WTC11 (cell line): ENCODE data around the gene TOPAZ1. TPM values are rescaled to one million over a fixed set of nuclear protein-coding genes. Genes with fewer than 3 reads are reported as not detected.
"Not testable (repeated sequence)": the region's sequence is repeated elsewhere in the genome, so short reads cannot be mapped to it uniquely, and the experiment has no call there.

Experiments used
- ATAC-seq: fragments of 200-7000 bp; cut with Tn5 transposase; 2 replicates; pipeline ENCODE4 v1.10.0; 2021; ENCODE audit warnings: mild to moderate bottlenecking, moderate library complexity
- CTCF ChIA-PET: fragments of 300-600 bp; sonication (Branson Sonifier 250); formaldehyde crosslinking; loops from one replicate; lab custom pipeline; 2021; ENCODE audit warnings: antibody characterized with exemption; lab: Charles Lee
- POLR2A ChIA-PET: fragments of 350-600 bp; sonication (Branson Sonifier 250); formaldehyde crosslinking; loops from one replicate; lab custom pipeline; 2021; ENCODE audit warnings: antibody characterized with exemption; lab: Charles Lee
- DNase-seq: peaks from one replicate; pipeline ENCODE4 v3.0.0; 2021; ENCODE audit warnings: low spot score
- H3K27ac Mint-ChIP-seq: 2 replicates; pipeline ENCODE4 v1.8.0; 2021; ENCODE audit warnings: mixed read lengths
- H3K27me3 Mint-ChIP-seq: 2 replicates; pipeline ENCODE4 v1.8.0; 2021; ENCODE audit warnings: low read depth, mild to moderate bottlenecking, moderate library complexity, mixed read lengths
- H3K36me3 Mint-ChIP-seq: 2 replicates; pipeline ENCODE4 v1.8.0; 2021; ENCODE audit warnings: mixed read lengths
- H3K4me1 Mint-ChIP-seq: 2 replicates; pipeline ENCODE4 v1.8.0; 2022; ENCODE audit warnings: mixed read lengths
- H3K4me3 Mint-ChIP-seq: 2 replicates; pipeline ENCODE4 v1.8.0; 2021; ENCODE audit warnings: mild to moderate bottlenecking, moderate library complexity, mixed read lengths
- H3K9me3 Mint-ChIP-seq: 2 replicates; pipeline ENCODE4 v1.8.0; 2021; ENCODE audit warnings: mixed read lengths
- EMX1 ChIP-seq: fragments of 250-450 bp; sonication (Bioruptor Pico); IDR thresholded peaks from 2 replicates; pipeline ENCODE4 v1.8.0; 2021; ENCODE audit warnings: mild to moderate bottlenecking
- ESRRA ChIP-seq: sonication (generic); formaldehyde crosslinking; IDR thresholded peaks from 2 replicates; pipeline ENCODE4 v1.8.1; 2022; ENCODE audit warnings: mild to moderate bottlenecking, missing genetic modification reagents, borderline replicate concordance
- FOXK1 ChIP-seq: sonication (generic); formaldehyde crosslinking; IDR thresholded peaks from 2 replicates; pipeline ENCODE4 v1.8.0; 2022; ENCODE audit warnings: mild to moderate bottlenecking, moderate library complexity, missing genetic modification reagents
- GABPB1 ChIP-seq: sonication (generic); formaldehyde crosslinking; IDR thresholded peaks from 2 replicates; pipeline ENCODE4 v1.8.1; 2023; ENCODE audit warnings: mild to moderate bottlenecking, missing genetic modification reagents
- IRF2 ChIP-seq: sonication (generic); formaldehyde crosslinking; IDR thresholded peaks from 2 replicates; pipeline ENCODE4 v1.8.0; 2022; ENCODE audit warnings: low read depth, missing genetic modification reagents, borderline replicate concordance
- RELA ChIP-seq: sonication (generic); formaldehyde crosslinking; IDR thresholded peaks from 2 replicates; pipeline ENCODE4 v1.8.1; 2022; ENCODE audit warnings: missing genetic modification reagents, mild to moderate bottlenecking, borderline replicate concordance
- RORB ChIP-seq: fragments of 250-450 bp; sonication (Bioruptor Pico); IDR thresholded peaks from 2 replicates; pipeline ENCODE4 v1.9.0; 2021; ENCODE audit warnings: mild to moderate bottlenecking
- ZBTB21 ChIP-seq: sonication (generic); formaldehyde crosslinking; IDR thresholded peaks from 2 replicates; pipeline ENCODE4 v1.8.1; 2023; ENCODE audit warnings: mild to moderate bottlenecking, missing genetic modification reagents, borderline replicate concordance
- ZNF121 ChIP-seq: sonication (generic); formaldehyde crosslinking; IDR thresholded peaks from 2 replicates; pipeline ENCODE4 v1.8.0; 2023; ENCODE audit warnings: missing genetic modification reagents
- total RNA-seq: library from RNA; stranded (reverse); gene quantifications from 3 replicates; pipeline ENCODE4 v1.2.3, GENCODE V29; 2021
- TF ChIP-seq, protein P1 (sequence below): fragments of 250-450 bp; sonication (Bioruptor Pico); IDR thresholded peaks from 2 replicates; pipeline ENCODE4 v1.9.0; 2021; ENCODE audit warnings: mild to moderate bottlenecking
- TF ChIP-seq, protein P2 (sequence below): sonication (generic); formaldehyde crosslinking; IDR thresholded peaks from 2 replicates; pipeline ENCODE4 v1.8.1; 2022; ENCODE audit warnings: mild to moderate bottlenecking, missing genetic modification reagents, moderate library complexity, borderline replicate concordance
- TF ChIP-seq, protein P3 (sequence below): sonication (generic); formaldehyde crosslinking; IDR thresholded peaks from 2 replicates; pipeline ENCODE4 v1.8.1; 2022; ENCODE audit warnings: low read depth, mild to moderate bottlenecking, moderate library complexity, missing genetic modification reagents, borderline replicate concordance
- TF ChIP-seq, protein P4 (sequence below): sonication (generic); formaldehyde crosslinking; IDR thresholded peaks from 2 replicates; pipeline ENCODE4 v1.8.1; 2022; ENCODE audit warnings: mild to moderate bottlenecking, moderate library complexity, missing genetic modification reagents
- TF ChIP-seq, protein P5 (sequence below): sonication (generic); formaldehyde crosslinking; conservative IDR thresholded peaks from 2 replicates; pipeline ENCODE4 v1.8.1; 2023; ENCODE audit warnings: mild to moderate bottlenecking, low read depth, missing genetic modification reagents, moderate library complexity
- TF ChIP-seq, protein P6 (sequence below): sonication (generic); formaldehyde crosslinking; IDR thresholded peaks from 2 replicates; pipeline ENCODE4 v1.8.1; 2022; ENCODE audit warnings: missing genetic modification reagents, borderline replicate concordance

TOPAZ1 gene
- total RNA-seq, 1 experiment from 2014 or later, result not detected

DNA sequence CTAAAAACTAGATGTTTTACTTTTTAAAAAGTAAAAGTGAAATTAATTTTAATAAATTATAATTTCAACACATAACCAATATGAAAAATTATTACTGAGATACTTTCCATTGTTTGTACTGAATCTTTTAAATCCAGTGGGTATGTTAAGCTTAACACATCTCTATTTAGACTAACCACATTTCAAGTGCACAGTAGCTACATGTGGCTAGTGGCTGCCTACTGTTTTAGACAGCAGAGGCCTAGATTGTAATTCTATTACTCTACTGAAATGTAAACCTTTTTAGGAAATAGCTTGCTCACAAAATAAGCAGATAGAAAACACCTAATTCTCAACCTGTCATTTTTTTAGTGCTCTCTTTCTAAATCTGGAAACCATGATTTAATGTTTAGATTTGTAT lies 101.7 kb downstream of the TOPAZ1 start (continued):
- TF ChIP-seq, protein P1, sequence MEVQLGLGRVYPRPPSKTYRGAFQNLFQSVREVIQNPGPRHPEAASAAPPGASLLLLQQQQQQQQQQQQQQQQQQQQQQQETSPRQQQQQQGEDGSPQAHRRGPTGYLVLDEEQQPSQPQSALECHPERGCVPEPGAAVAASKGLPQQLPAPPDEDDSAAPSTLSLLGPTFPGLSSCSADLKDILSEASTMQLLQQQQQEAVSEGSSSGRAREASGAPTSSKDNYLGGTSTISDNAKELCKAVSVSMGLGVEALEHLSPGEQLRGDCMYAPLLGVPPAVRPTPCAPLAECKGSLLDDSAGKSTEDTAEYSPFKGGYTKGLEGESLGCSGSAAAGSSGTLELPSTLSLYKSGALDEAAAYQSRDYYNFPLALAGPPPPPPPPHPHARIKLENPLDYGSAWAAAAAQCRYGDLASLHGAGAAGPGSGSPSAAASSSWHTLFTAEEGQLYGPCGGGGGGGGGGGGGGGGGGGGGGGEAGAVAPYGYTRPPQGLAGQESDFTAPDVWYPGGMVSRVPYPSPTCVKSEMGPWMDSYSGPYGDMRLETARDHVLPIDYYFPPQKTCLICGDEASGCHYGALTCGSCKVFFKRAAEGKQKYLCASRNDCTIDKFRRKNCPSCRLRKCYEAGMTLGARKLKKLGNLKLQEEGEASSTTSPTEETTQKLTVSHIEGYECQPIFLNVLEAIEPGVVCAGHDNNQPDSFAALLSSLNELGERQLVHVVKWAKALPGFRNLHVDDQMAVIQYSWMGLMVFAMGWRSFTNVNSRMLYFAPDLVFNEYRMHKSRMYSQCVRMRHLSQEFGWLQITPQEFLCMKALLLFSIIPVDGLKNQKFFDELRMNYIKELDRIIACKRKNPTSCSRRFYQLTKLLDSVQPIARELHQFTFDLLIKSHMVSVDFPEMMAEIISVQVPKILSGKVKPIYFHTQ (CRISPR knock-in tag), result no peak
- TF ChIP-seq EMX1 (CRISPR knock-in tag) (no peak), ZNF121 (no peak), FOXK1 (no peak), RELA (CRISPR knock-in tag) (no peak), GABPB1 (CRISPR knock-in tag) (no peak), RORB (CRISPR knock-in tag) (no peak), ESRRA (no peak)
- TF ChIP-seq, protein P2, sequence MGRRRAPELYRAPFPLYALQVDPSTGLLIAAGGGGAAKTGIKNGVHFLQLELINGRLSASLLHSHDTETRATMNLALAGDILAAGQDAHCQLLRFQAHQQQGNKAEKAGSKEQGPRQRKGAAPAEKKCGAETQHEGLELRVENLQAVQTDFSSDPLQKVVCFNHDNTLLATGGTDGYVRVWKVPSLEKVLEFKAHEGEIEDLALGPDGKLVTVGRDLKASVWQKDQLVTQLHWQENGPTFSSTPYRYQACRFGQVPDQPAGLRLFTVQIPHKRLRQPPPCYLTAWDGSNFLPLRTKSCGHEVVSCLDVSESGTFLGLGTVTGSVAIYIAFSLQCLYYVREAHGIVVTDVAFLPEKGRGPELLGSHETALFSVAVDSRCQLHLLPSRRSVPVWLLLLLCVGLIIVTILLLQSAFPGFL, result no peak
- TF ChIP-seq, protein P3, sequence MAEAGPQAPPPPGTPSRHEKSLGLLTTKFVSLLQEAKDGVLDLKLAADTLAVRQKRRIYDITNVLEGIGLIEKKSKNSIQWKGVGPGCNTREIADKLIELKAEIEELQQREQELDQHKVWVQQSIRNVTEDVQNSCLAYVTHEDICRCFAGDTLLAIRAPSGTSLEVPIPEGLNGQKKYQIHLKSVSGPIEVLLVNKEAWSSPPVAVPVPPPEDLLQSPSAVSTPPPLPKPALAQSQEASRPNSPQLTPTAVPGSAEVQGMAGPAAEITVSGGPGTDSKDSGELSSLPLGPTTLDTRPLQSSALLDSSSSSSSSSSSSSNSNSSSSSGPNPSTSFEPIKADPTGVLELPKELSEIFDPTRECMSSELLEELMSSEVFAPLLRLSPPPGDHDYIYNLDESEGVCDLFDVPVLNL (CRISPR knock-in tag), result no peak

DNA sequence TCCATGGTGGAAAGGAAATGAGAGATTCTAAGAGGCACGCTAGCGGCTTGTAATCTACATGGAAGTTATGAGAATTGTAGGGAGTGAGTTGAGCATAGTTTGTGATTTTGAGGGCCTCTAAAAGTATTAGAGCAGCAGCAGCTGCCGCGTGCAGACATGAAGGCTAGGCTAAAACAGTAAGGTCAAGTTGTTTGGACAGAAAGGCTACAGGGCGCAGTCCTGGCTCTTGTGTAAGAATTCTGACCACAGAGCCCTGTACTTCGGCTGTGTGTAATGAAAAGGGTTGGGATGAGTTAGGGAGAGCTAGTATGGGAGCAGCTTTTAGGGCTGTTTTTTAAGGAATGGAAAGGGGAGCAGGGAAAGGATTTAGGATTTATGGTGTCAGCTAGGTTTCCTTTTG lies 104.9 kb downstream of the TOPAZ1 start:
- ATAC-seq, H3K4me3 Mint-ChIP-seq, H3K27ac Mint-ChIP-seq, H3K36me3 Mint-ChIP-seq, H3K9me3 Mint-ChIP-seq, POLR2A ChIA-PET, H3K27me3 Mint-ChIP-seq, DNase-seq, CTCF ChIA-PET: not testable (repeated sequence)
- peaks cover 16% of the 10 kb centered on the region for H3K4me1 Mint-ChIP-seq

DNA sequence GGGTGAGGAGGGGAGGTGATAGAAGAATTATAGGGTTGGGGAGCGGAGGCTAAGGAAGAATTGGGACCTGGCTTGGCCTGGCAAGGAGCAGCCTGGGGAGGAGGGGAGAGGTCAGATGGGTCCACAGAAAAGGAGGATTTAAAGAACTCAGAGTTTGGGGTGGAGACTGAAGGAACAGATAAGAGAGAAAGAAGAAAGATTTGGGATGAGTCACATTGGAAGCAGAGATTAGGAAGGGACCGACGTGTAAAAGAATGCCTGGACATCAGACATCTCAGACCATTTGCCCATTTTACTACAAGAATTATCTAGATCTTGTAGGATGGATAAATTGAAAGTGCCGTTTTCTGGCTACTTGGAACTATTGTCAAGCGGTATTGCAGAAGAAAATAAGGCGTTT lies 107.3 kb downstream of the TOPAZ1 start:
- no peak for DNase-seq
- ChIA-PET POLR2A (no interaction called here), CTCF (no interaction called here)
- H3K9me3 Mint-ChIP-seq, result peaks cover 5% of the 10 kb centered on the region; the same call in 1 of the 2 replicates
- H3K4me3 Mint-ChIP-seq, result no peak overlapping the region
- H3K4me1 Mint-ChIP-seq, result peaks cover 16% of the 10 kb centered on the region
- H3K27ac Mint-ChIP-seq, result no peak overlapping the region
- TF ChIP-seq IRF2 (CRISPR knock-in tag) (no peak), ZBTB21 (CRISPR knock-in tag) (no peak)
- TF ChIP-seq, all 79 proteins: peak for 0
- ATAC-seq, result no peak
- Mint-ChIP-seq H3K36me3 (no peaks in the 10 kb centered on the region), H3K27me3 (no peaks in the 10 kb centered on the region)

DNA sequence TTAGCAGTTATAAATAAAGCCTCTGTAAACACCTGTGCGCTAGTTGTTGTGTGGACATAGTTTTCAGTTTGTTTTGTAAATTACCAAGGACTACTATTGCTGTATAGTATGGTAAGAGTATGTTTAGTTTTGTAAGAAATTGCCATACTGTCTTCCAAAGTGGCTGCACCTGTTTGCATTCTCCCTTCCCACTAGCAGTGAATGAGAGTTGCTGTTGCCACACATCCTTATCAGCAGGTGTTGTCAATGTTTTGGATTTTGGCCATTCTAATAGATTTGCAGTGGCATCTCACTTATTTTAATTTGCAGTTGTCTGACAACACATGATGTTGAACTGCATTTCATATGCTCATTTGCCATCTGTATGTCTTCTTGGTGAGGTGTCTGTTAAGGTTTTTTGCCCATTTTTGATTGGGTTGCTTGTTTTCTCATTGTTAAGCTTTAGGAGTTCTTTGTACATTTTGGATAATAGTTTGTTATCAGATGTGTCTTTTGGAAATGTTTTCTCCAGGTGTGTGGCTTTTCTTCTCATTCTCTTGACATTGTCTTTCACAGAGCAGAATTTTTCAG lies 111.8 kb downstream of the TOPAZ1 start:
- ATAC-seq, result no peak
- H3K9me3 Mint-ChIP-seq, result no peaks in the 10 kb centered on the region
- ChIA-PET POLR2A (no interaction called here), CTCF (no interaction called here)
- H3K4me1 Mint-ChIP-seq, result peaks cover 30% of the 10 kb centered on the region
- H3K36me3 Mint-ChIP-seq, result no peaks in the 10 kb centered on the region
- H3K27me3 Mint-ChIP-seq, result no peaks in the 10 kb centered on the region
- DNase-seq, result no peak
- H3K27ac Mint-ChIP-seq, result no peak overlapping the region
- no peak overlapping the region for H3K4me3 Mint-ChIP-seq
- TF ChIP-seq, protein P4, sequence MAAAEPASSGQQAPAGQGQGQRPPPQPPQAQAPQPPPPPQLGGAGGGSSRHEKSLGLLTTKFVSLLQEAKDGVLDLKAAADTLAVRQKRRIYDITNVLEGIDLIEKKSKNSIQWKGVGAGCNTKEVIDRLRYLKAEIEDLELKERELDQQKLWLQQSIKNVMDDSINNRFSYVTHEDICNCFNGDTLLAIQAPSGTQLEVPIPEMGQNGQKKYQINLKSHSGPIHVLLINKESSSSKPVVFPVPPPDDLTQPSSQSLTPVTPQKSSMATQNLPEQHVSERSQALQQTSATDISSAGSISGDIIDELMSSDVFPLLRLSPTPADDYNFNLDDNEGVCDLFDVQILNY (CRISPR knock-in tag), result no peak
- TF ChIP-seq, protein P3 (CRISPR knock-in tag), result no peak
- TF ChIP-seq, protein P5, sequence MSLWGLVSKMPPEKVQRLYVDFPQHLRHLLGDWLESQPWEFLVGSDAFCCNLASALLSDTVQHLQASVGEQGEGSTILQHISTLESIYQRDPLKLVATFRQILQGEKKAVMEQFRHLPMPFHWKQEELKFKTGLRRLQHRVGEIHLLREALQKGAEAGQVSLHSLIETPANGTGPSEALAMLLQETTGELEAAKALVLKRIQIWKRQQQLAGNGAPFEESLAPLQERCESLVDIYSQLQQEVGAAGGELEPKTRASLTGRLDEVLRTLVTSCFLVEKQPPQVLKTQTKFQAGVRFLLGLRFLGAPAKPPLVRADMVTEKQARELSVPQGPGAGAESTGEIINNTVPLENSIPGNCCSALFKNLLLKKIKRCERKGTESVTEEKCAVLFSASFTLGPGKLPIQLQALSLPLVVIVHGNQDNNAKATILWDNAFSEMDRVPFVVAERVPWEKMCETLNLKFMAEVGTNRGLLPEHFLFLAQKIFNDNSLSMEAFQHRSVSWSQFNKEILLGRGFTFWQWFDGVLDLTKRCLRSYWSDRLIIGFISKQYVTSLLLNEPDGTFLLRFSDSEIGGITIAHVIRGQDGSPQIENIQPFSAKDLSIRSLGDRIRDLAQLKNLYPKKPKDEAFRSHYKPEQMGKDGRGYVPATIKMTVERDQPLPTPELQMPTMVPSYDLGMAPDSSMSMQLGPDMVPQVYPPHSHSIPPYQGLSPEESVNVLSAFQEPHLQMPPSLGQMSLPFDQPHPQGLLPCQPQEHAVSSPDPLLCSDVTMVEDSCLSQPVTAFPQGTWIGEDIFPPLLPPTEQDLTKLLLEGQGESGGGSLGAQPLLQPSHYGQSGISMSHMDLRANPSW (CRISPR knock-in tag), result no peak
- TF ChIP-seq, protein P6, sequence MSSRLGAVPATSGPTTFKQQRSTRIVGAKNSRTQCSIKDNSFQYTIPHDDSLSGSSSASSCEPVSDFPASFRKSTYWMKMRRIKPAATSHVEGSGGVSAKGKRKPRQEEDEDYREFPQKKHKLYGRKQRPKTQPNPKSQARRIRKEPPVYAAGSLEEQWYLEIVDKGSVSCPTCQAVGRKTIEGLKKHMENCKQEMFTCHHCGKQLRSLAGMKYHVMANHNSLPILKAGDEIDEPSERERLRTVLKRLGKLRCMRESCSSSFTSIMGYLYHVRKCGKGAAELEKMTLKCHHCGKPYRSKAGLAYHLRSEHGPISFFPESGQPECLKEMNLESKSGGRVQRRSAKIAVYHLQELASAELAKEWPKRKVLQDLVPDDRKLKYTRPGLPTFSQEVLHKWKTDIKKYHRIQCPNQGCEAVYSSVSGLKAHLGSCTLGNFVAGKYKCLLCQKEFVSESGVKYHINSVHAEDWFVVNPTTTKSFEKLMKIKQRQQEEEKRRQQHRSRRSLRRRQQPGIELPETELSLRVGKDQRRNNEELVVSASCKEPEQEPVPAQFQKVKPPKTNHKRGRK (CRISPR knock-in tag), result no peak
